Measurements from ENCODE around the gene SGMS1.

DNA sequence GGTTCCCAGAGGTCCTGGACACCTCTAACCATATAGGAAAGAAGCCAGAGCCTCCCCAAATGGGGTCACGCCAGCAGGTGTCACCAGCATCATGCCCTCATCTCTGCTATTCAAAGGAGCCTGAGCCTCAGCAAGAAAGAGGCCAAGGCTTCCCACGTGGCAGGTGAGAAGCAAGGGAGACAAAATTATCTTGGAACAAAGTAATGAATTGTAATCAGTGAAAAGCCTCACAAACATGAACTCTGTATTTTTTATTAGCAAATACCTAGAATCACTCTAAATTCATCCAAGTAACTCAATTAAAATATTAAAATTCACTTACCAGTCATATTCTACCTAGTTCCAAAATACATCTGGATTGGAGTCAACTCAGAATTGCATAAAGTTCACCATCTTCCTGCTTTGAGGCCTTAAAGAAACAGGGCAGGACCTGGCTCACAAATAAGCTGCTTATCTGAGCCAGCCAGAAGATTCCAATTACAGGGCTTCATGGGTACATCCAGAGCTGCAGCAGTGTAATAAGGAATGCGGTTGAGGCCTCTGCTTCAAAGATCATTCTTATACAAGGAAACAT lies 68.7 kb downstream of the SGMS1 start:
- TF ChIP-seq, protein P1, sequence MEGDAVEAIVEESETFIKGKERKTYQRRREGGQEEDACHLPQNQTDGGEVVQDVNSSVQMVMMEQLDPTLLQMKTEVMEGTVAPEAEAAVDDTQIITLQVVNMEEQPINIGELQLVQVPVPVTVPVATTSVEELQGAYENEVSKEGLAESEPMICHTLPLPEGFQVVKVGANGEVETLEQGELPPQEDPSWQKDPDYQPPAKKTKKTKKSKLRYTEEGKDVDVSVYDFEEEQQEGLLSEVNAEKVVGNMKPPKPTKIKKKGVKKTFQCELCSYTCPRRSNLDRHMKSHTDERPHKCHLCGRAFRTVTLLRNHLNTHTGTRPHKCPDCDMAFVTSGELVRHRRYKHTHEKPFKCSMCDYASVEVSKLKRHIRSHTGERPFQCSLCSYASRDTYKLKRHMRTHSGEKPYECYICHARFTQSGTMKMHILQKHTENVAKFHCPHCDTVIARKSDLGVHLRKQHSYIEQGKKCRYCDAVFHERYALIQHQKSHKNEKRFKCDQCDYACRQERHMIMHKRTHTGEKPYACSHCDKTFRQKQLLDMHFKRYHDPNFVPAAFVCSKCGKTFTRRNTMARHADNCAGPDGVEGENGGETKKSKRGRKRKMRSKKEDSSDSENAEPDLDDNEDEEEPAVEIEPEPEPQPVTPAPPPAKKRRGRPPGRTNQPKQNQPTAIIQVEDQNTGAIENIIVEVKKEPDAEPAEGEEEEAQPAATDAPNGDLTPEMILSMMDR (IDR thresholded peaks at IDR 0.05): peak in 2 of 4 donors; percentile 25 to 26
- no peak for TF ChIP-seq POLR2A (IDR thresholded peaks at IDR 0.05)
